NK-92 (cell line): ENCODE measurements around the gene LDLRAD1.
"Not testable (repeated sequence)": the region's sequence is repeated elsewhere in the genome, so short reads cannot be mapped to it uniquely, and the experiment has no call there.

ENCODE experiments used
- DNase-seq: peaks from one replicate; lab custom pipeline; 2025; ENCODE audit not compliant: unreplicated experiment; lab: John Stamatoyannopoulos, UW

LDLRAD1 gene

GRCh38 chr1:54017979-54018378, at the start of gene LDLRAD1:
Gene LDLRAD1 (minus strand): TSS chr1:54018186. CDS start chr1:54018112, 74 bp downstream.
- no peak for DNase-seq

GRCh38 chr1:54064299-54064698, 46.3 kb upstream of the LDLRAD1 start:
- DNase-seq = no peak

GRCh38 chr1:54054438-54054749, 36.4 kb upstream of the LDLRAD1 start:
- DNase-seq = no peak

- DNase-seq = no peak
Observed at GRCh38 chr1:54053745-54054437, 35.9 kb upstream of the LDLRAD1 start.

GRCh38 chr1:54052934-54053744, 35.2 kb upstream of the LDLRAD1 start, which contains the start of the genes TCEANC2 and TMEM59:
Gene TCEANC2 (plus strand): TSS chr1:54053608. CDS start chr1:54054423, 815 bp downstream.
Gene TMEM59 (minus strand): TSS chr1:54053204. CDS start chr1:54053188, 16 bp downstream.
- peak; percentile 93 for DNase-seq

- no peak for DNase-seq
Observed at GRCh38 chr1:54052431-54052933, 34.5 kb upstream of the LDLRAD1 start.

GRCh38 chr1:54051933-54052430, 34.0 kb upstream of the LDLRAD1 start:
- DNase-seq = no peak

GRCh38 chr1:54050435-54050834, 32.4 kb upstream of the LDLRAD1 start:
- not testable (repeated sequence) for DNase-seq

GRCh38 chr1:54047384-54048305, 29.7 kb upstream of the LDLRAD1 start:
- no peak for DNase-seq

GRCh38 chr1:54046671-54047383, 28.8 kb upstream of the LDLRAD1 start:
- no peak for DNase-seq

- DNase-seq = no peak
Observed at GRCh38 chr1:54045496-54045895, 27.5 kb upstream of the LDLRAD1 start.

GRCh38 chr1:54041806-54042205, 23.8 kb upstream of the LDLRAD1 start:
- DNase-seq = no peak

- DNase-seq = no peak
Observed at GRCh38 chr1:54037476-54037875, 19.5 kb upstream of the LDLRAD1 start.

GRCh38 chr1:54028306-54029251, 10.6 kb upstream of the LDLRAD1 start:
- DNase-seq = no peak

- DNase-seq = no peak
Observed at GRCh38 chr1:54027848-54028247, 9.9 kb upstream of the LDLRAD1 start.

GRCh38 chr1:54024811-54025210, 6.8 kb upstream of the LDLRAD1 start:
- not testable (repeated sequence) for DNase-seq

GRCh38 chr1:54024358-54024757, 6.4 kb upstream of the LDLRAD1 start:
- DNase-seq = no peak

GRCh38 chr1:54019562-54020176, 1.7 kb upstream of the LDLRAD1 start:
- DNase-seq = not testable (repeated sequence)

GRCh38 chr1:54018635-54019034, 649 bp upstream of the LDLRAD1 start:
- no peak for DNase-seq
